OCI-M2 (cell line): Measurements from ENCODE around the gene CRIM1.

Experiments used
- DNase-seq: peaks from one replicate; lab custom pipeline; 2025; ENCODE audit not compliant: unreplicated experiment; lab: John Stamatoyannopoulos, UW

CRIM1 gene

DNA sequence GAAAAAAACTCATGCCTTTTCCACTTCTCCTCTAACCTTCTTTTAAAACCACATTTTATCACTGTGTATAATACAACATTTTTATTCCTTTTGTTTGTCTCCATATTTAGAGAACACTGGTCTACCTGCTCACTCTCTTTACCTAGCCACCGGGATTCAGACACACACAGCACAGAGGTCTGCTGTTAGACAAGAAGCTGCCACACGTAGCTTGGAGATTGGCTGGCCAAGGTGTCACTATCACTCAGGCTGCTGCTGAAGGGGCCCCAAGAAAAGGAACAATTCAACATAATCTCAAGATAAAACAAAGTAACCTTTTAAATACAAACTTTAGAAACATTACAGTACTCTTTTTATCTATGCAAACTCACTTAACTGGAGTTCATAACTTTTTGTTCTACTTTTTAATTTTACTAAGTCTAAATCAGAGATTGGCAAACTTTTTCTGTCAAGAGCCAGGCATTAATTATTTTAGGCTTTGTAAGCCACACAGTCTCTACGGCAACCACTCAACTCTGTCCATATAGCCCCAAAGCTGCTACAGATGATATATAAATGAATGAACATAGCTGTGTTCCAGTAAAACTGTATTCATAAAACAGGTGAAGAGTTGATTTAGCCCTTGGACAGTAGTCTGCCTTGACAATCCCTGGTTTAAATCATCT lies 216.6 kb downstream of the CRIM1 start:
- no peak for DNase-seq

DNA sequence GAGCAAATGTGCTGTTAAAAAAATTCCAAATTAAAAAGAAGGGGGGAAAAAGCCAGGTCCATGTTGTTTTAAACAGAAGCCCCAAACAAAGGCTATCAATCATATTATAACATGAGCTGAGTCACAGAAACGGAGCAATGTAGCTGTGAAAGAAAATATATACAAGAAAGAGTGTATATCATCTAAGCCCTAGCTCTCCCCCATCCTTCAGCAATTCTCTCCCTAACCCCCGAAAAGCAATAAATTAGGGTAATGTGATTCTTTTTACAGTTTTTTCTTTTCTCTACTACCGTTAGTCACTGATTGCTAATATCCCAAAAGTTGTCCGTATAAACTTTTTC lies 217.1 kb downstream of the CRIM1 start:
- no peak for DNase-seq

DNA sequence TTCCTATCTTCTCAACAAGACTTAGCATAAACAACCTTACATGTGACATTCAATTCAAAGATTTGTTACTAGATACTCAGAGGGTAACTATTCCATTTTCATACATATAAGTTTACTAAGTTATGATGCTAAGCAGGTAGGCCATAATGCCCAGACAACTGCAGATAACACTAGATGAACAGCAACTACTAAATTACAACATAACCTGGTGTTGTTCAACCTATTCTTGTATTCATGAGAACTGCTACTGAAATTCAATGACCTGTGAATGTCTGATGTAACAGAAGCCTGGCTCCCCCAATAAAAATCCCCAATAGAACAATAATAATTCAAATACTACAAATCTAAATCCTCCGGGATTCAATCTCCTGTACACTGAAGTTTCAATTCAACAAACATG lies 217.6 kb downstream of the CRIM1 start:
- DNase-seq, result no peak

DNA sequence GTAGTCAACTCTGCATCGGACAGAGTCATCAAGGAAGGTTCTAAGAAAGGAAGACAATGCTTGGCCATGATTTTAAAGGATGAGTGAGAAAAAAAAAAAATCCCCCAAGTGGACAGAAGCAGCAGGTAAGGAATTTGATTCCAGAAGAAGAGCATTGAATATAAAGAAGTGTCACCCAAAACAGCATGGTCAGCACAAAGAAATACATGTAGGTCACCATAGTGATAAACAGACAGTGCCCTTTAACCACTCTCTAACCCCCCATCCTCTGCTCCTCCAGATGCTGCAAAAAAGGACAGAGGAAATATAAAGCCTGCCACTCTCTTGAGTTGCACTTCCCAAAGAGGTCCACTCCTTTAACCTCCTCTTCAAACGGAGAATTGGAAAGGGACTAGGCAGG lies 219.0 kb downstream of the CRIM1 start:
- DNase-seq, result no peak

DNA sequence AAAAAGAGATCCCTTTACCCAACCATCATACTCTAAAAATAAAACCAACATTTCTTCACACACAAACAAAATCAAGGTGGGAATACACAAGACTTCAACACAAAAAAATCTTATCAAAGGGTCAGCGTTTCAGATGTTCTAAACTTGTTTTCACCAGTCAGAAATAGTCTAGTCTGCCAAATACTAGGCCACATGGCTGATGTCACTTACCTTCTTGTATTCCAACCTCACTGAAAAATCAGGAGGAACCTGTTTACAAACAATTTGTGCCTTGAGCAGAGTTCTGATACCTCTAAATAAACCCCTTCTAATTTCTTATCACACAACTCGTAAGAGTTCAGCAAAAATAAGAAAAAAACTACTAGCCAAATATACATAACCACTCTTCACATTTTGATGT lies 222.3 kb downstream of the CRIM1 start:
- no peak for DNase-seq

DNA sequence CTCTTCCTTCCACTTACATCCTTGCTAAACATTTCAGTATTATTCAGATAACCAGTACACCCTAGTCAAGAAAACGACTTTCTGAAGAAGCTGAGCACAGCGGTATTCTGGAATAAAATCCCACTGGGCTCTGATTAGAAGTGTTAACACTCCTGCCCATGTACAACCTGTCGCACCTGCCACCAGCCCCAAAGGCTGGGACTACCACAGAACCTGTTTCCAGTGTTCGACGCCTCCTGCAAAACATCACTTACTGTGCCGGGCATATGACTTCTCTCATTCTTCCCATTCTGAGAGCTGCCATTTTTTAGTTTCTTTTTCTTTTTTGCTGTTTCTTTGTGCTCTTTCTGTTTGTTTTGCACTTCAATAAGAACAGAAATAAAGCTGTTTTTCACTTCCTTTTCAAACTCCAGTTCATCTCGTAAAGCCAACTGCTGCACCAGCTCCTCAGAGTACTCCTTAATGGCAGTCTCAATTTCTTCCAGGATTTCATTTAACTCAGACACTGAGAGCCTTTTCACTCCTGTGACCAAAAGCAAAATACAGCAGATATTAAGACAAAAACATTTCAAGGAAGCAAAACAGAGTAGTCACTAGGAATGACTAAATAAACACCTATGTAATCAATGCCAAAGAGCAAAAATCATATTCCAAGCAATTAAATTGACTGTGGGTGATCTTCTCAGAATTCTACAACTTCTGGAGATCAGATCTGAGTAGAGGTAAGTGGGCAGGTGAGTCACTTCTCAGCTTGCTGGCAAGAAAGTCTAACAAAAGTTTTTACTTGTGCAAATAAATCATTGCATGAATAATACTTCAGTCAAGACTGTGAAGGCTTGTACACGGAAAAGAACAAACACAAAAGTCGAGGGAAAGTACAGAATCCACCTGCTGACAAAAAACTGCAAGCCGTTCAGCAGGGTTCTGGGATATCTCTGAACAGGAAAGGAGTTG lies 223.0 kb downstream of the CRIM1 start:
- DNase-seq, result no peak

DNA sequence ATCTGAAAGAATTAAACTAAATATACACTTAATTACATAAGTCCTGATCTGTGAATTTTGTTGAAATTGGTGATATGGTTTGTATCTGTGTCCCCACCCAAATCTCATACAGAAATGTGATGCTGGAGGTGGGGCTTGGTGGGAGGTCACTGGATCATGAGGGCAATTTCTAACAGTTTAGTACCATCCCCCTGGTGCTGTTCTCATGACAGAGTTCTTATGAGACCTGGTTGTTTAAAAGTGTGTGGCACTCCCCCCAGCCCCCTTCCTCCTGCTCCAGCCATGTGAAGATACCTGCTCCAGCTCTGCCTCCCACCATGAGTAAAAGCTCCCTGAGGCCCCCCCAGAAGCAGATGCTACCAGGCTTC lies 223.7 kb downstream of the CRIM1 start:
- DNase-seq, result no peak

DNA sequence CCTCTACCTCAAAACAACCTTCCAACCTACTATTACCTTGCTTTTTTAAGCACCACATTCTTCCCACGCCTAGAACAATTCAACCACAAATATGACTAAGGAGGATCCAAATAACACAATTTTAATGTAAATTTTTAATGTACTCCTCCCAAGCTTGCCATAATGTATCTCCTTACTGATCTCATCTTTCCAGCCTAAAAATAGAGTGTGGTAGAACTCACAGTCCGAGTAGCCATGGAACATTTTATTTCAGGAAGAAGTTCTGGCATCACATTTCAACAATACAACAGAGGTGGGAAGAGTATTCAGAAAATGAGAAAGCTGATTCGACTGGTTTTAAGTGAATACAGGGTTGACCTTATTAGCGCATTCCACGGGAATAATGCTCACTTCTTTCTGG lies 227.0 kb downstream of the CRIM1 start:
- no peak for DNase-seq

DNA sequence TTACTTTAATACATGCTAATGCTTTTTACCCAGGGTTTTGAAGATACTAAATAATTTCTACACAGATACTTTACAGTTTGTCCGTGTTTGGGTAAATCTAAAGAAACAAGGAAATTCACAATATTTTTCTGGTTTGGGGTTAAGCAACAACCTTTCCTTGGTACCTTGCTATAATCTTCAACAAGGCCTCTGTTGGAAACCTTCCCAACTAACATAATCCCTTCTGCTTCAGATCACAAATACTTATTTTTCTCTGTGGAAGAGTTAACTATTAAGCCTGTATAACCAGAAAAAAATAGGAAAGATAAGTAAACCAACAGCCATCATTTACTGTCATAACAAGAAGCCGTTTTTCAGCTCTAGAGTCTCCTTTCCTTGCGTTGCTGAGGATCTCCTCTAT lies 227.4 kb downstream of the CRIM1 start:
- no peak for DNase-seq

DNA sequence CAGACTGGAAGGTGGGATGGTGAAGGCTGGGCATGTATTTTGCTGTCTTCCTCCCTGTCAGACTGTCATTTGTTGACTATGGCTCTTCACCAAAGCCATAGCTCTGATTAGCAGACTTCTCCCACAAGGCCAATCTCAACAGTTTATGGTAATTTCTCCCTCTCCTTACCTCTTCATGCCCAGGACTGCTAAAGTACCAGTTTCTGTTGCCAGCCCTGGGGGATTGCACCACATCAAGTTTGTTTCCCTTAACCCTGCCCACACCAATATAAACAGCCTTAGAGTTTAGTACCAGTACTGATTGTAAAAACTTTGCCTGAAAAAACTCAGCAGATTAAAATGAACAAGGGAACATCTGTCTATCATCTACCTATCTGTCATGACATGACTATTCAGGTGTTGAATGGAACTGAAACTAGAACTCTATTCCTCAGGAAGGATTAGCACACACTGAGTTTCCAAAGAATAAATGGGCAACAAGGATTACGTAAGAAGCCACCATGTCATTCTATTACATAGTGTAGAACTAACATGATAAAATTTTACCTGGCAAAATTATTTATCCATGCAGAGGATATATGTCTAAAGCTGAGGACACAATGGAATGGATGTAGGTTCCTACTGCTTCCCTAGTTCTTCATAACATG lies 228.7 kb downstream of the CRIM1 start:
- no peak for DNase-seq

DNA sequence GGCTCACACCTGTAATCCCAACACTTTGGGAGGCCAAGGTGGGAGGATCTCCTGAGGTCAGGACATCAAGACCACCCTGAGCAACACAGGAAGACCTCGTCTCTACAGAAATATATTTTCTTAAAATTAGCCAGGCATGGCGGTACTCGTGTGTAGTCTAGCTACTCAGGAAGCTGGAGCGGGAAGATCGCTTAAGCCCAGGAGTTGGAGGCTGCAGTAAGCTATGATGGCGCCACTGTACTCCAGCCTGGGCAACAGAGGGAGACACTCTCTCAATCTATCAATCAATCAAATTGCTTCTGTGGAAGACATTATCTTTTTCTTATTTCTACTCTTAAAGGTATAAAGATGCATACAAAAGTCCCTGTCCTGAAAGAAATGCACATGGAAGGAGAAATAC lies 231.1 kb downstream of the CRIM1 start:
- DNase-seq, result no peak

DNA sequence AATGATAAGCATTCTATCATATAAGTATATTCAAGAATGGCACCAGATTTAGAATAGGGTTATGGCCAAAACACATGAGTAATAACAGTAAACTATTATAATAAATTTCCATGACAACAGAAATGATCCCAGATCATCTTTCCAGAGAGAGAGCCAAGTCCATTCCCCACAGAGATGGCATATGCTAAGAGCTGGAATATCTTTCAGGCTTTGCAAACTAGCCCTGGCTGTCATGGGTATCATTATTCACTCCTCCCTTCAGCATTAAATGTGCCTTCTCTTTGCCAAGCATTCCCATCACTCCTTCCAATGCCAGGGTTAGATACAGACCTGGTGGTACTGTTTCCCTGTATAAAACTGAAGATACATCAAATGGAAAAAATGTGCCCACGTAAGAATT lies 231.5 kb downstream of the CRIM1 start:
- DNase-seq, result no peak

DNA sequence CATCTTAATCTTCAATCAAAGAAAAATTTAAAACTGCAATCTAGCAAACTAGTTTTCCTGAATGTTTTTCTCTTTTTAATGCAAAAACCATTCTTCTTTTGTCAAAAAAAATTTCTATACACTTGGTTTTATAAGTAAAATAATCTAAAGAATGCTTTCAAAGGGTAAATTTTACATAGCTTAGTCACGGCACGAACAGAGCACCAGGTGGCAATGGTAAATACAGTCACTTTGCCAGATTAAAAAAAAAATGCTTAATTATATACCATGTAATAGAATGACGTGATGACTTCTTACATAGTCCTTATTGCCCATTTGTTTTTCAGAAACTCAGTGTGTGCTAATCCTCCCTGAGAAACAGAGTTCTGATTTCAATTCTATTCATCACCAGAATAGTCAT lies 232.0 kb downstream of the CRIM1 start:
- no peak for DNase-seq

DNA sequence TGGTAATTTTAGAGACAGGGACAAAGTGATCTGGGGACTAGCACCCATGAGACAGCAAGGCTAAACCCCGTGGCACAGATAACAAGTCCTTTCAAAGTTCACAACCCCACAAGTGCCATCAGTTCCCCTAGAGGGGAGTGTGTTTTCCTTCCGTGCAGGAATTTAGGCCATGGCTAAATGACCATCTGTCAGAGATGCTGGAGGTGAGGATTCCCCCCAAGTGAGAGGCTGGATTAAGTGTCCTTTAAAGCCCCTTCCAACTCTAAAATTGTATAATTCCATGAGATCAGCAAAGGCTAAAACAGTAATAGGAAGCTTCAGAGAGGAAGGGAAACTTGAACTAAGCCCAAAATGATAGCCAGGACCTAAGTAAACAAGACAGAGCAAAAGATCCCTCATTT lies 233.7 kb downstream of the CRIM1 start:
- DNase-seq, result no peak

DNA sequence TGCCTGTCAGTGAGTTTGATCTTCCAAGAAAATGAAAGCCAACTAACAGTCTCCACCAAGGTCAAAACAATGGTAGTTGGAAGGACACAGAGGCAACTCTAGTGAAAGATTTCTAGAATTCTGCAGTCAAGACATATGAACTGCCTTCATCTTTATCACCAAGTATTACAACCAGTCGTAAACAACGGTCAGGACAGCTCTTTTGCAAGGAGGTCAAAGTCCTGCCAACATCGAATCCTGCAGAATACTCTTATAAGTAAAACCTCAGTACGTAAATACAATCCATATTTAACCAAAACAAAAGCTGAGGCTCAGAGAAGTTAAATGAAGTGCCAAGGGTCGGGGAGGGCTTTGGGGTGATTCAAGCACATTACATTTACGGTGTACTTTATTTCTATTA lies 239.3 kb downstream of the CRIM1 start:
- DNase-seq, result no peak

DNA sequence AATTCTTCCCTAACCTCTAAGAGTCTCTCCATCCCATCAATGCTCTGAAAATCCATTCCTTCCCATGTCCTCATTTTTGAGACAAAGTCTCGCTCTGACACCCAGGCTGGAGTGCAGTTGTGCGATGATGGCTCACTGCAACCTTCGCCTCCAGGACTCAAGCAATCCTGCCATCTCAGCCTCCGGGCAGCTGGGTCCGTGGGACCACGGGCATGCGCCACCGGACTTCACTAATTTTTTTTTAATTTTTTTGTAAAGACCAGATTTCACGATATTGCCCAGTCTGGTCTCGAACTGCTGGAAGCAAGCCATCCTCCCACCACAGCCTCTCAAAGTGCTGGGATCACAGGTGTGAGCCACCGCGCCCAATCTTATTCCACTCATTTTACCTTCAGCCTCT lies 240.8 kb downstream of the CRIM1 start:
- DNase-seq, result no peak

DNA sequence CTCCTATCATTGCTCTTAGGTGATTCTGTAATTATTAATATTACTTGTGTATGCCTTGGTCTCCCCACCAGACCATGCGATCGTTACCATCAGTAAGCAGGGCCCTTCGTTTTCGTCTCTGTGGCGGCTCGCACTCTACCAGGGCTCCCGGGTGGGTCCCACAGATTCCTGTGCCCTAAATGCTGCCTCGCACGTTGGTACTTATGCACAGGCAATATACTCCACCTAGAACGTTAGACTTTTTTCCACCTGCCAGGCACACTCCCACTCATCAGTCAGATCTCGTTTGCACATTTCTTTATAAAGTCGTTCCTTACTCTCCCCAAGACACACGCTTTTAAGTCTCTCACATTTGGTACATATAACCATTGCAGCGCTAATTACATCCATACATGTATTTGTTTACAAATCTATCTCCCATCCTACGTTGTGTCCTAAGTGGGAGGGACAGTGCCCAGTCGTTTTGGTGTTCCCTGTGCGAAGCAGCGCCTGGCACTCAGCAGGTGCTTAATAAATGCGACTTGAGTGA lies 241.5 kb downstream of the CRIM1 start:
- no peak for DNase-seq

DNA sequence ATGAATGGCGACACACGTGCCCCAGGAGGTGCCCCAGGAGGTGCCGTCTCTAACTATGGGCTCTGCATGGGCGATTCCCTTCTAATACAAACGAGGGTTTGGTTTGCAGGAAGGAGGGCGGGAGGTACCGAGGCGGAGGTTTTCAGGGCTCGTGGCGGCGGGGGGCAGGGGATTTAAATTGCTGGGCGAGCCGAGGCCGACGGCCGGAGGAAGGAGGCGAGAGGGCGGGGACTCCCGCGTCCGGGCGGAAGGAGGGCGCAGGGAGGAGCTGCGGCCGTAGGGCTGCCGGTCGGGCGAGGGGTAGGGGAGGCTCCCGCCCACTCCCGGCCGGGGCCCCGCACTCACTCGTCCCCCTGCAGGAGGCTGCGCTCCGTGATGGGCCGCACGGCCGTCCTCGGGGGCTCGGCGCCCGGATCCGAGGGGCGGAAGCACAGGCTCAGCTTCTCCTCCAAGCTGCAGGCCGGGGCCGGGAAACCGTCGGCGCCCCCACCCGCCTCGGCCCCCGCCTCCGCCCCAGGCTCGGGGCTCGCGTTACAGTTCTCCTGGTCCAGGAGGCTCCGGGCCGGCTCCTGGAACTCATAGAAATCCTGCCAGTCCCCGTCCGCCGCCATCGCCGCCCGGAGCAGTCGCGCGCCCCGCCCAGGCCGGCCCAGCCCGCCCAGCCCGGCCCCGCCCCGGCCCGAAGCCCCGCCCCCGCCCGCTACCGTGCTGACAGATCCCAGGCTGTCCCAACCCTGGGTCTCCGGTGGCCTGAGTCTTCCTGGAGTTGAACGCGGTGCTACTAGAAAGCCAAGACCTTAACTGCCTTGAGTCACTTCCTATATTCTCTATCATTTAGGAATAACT lies 242.2 kb downstream of the CRIM1 start, which contains the start of gene FEZ2:
Gene FEZ2, minus strand, starts transcription at position 637 of the 846 bp plus-strand sequence. Its CDS starts 26 bp downstream, at position 611.
- no peak for DNase-seq
